ENCODE results near the gene PTPN3.

GRCh38 chr9:109542922-109543321 lies 44.8 kb upstream of the PTPN3 start:
- no peak for TF ChIP-seq TAF1 (IDR thresholded peaks at IDR 0.05; ENCODE audit: low read depth)
- TF ChIP-seq EP300 (IDR thresholded peaks at IDR 0.05; ENCODE audit: borderline replicate concordance) = no peak
- TF ChIP-seq MAX (IDR thresholded peaks at IDR 0.05) = no peak
- no peak for TF ChIP-seq CREB1 (IDR thresholded peaks at IDR 0.05; ENCODE audit: low read depth)
- TF ChIP-seq NFIC (IDR thresholded peaks at IDR 0.05) = no peak
- TF ChIP-seq REST (IDR thresholded peaks at IDR 0.05; ENCODE audit: low read depth) = no peak
- no peak for TF ChIP-seq RAD21 (IDR thresholded peaks at IDR 0.05; ENCODE audit: low read depth)
- TF ChIP-seq FOXM1 (IDR thresholded peaks at IDR 0.05; ENCODE audit: borderline replicate concordance, low read depth) = no peak
- no peak for TF ChIP-seq ZBTB7A (IDR thresholded peaks at IDR 0.05; ENCODE audit: low read depth)
